Measurements from ENCODE around the gene KRTAP5-7. TPM values are rescaled to one million over a fixed set of nuclear protein-coding genes. Genes with fewer than 3 reads are reported as not detected.
"Not testable (repeated sequence)": the region's sequence is repeated elsewhere in the genome, so short reads cannot be mapped to it uniquely, and the experiment has no call there.

The KRTAP5-7 gene
- total RNA-seq, 1 donor from 2014 or later = not detected

GRCh38 chr11:71527576-71528210 lies 626 bp downstream of the KRTAP5-7 start:
- ATAC-seq = no peak
- intact Hi-C loops (cut with micrococcal nuclease) = no loop called here
- DNase-seq = no peak

GRCh38 chr11:71530602-71531001 lies 3.5 kb downstream of the KRTAP5-7 start:
- intact Hi-C loops (cut with micrococcal nuclease) = no loop called here
- no peak for ATAC-seq
- no peak for DNase-seq

- no peak for ATAC-seq
- intact Hi-C loops (cut with micrococcal nuclease) = no loop called here
- DNase-seq = no peak
Observed at GRCh38 chr11:71532036-71532610, 5.1 kb downstream of the KRTAP5-7 start.

- DNase-seq; ATAC-seq; intact Hi-C loops (cut with micrococcal nuclease): not testable (repeated sequence)
Observed at GRCh38 chr11:71534711-71535608, 7.9 kb downstream of the KRTAP5-7 start.

GRCh38 chr11:71535825-71536224 lies 8.8 kb downstream of the KRTAP5-7 start:
- intact Hi-C loops (cut with micrococcal nuclease) = no loop called here
- DNase-seq (no peak), ATAC-seq (no peak)

GRCh38 chr11:71537537-71537936 lies 10.5 kb downstream of the KRTAP5-7 start:
- DNase-seq (no peak), ATAC-seq (no peak)
- intact Hi-C loops (cut with micrococcal nuclease) = no loop called here

GRCh38 chr11:71537977-71538665 lies 11.1 kb downstream of the KRTAP5-7 start, which contains the start of gene KRTAP5-8:
Gene KRTAP5-8 (plus strand): TSS chr11:71538025. CDS start chr11:71538056, 31 bp downstream.
- DNase-seq = not testable (repeated sequence)

GRCh38 chr11:71538666-71538990 lies 11.6 kb downstream of the KRTAP5-7 start:
- ATAC-seq (no peak), DNase-seq (no peak)
- intact Hi-C loops (cut with micrococcal nuclease) = no loop called here

More at GRCh38 chr11:71537977-71538665, 11.1 kb downstream of the KRTAP5-7 start, which contains the start of gene KRTAP5-8:
- intact Hi-C loops (cut with micrococcal nuclease); ATAC-seq: not testable (repeated sequence)

- intact Hi-C loops (cut with micrococcal nuclease) = no loop called here
- no peak for DNase-seq
- no peak for ATAC-seq
Observed at GRCh38 chr11:71539017-71539416, 11.9 kb downstream of the KRTAP5-7 start.

GRCh38 chr11:71539971-71540370 lies 12.9 kb downstream of the KRTAP5-7 start:
- not testable (repeated sequence) for DNase-seq, ATAC-seq

GRCh38 chr11:71540521-71541304 lies 13.6 kb downstream of the KRTAP5-7 start:
- DNase-seq; intact Hi-C loops (cut with micrococcal nuclease); ATAC-seq: not testable (repeated sequence)

More at GRCh38 chr11:71539971-71540370, 12.9 kb downstream of the KRTAP5-7 start:
- intact Hi-C loops (cut with micrococcal nuclease) = not testable (repeated sequence)

- ATAC-seq (no peak), DNase-seq (no peak)
- intact Hi-C loops (cut with micrococcal nuclease) = no loop called here
Observed at GRCh38 chr11:71542382-71542781, 15.3 kb downstream of the KRTAP5-7 start.

GRCh38 chr11:71542879-71543777 lies 16.1 kb downstream of the KRTAP5-7 start:
- intact Hi-C loops (cut with micrococcal nuclease) = no loop called here
- ATAC-seq (no peak), DNase-seq (no peak)

GRCh38 chr11:71543866-71544265 lies 16.8 kb downstream of the KRTAP5-7 start:
- intact Hi-C loops (cut with micrococcal nuclease) = no loop called here
- ATAC-seq (no peak), DNase-seq (no peak)

GRCh38 chr11:71544525-71545214 lies 17.6 kb downstream of the KRTAP5-7 start:
- intact Hi-C loops (cut with micrococcal nuclease) = no loop called here
- no peak for ATAC-seq
- no peak for DNase-seq

- no peak for ATAC-seq
- DNase-seq = no peak
- intact Hi-C loops (cut with micrococcal nuclease) = no loop called here
Observed at GRCh38 chr11:71545405-71545966, 18.4 kb downstream of the KRTAP5-7 start.

GRCh38 chr11:71548120-71548519 lies 21.1 kb downstream of the KRTAP5-7 start, which contains the start of gene KRTAP5-9:
Gene KRTAP5-9 (plus strand): TSS chr11:71548420. CDS start chr11:71548658, 238 bp downstream.
- no peak for ATAC-seq
- no peak for DNase-seq
- intact Hi-C loops (cut with micrococcal nuclease) = no loop called here

Data from left ventricle myocardium superior (tissue), 1 donor.